ENCODE data around the gene MPND.

The MPND gene

DNA sequence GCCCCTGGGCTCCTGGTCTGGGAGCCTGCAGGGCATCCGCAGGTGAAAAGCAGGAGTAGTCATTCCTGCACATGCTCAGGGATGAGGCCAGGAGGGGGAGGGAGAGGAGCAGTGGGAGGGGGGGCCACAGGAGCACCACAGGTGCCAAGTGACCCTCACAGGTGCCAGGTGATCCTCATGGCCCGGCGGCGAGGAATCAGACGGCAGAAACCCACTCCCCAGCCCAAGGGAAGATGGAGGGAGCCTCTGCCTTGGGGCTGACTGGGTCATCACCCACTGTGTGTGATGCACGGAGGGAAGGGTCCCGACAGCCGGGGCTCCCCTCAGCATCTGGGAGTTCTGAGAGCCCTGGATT is 29.6 kb downstream of the MPND start:
- TF ChIP-seq, protein P1, sequence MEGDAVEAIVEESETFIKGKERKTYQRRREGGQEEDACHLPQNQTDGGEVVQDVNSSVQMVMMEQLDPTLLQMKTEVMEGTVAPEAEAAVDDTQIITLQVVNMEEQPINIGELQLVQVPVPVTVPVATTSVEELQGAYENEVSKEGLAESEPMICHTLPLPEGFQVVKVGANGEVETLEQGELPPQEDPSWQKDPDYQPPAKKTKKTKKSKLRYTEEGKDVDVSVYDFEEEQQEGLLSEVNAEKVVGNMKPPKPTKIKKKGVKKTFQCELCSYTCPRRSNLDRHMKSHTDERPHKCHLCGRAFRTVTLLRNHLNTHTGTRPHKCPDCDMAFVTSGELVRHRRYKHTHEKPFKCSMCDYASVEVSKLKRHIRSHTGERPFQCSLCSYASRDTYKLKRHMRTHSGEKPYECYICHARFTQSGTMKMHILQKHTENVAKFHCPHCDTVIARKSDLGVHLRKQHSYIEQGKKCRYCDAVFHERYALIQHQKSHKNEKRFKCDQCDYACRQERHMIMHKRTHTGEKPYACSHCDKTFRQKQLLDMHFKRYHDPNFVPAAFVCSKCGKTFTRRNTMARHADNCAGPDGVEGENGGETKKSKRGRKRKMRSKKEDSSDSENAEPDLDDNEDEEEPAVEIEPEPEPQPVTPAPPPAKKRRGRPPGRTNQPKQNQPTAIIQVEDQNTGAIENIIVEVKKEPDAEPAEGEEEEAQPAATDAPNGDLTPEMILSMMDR (IDR thresholded peaks at IDR 0.05), result no peak

DNA sequence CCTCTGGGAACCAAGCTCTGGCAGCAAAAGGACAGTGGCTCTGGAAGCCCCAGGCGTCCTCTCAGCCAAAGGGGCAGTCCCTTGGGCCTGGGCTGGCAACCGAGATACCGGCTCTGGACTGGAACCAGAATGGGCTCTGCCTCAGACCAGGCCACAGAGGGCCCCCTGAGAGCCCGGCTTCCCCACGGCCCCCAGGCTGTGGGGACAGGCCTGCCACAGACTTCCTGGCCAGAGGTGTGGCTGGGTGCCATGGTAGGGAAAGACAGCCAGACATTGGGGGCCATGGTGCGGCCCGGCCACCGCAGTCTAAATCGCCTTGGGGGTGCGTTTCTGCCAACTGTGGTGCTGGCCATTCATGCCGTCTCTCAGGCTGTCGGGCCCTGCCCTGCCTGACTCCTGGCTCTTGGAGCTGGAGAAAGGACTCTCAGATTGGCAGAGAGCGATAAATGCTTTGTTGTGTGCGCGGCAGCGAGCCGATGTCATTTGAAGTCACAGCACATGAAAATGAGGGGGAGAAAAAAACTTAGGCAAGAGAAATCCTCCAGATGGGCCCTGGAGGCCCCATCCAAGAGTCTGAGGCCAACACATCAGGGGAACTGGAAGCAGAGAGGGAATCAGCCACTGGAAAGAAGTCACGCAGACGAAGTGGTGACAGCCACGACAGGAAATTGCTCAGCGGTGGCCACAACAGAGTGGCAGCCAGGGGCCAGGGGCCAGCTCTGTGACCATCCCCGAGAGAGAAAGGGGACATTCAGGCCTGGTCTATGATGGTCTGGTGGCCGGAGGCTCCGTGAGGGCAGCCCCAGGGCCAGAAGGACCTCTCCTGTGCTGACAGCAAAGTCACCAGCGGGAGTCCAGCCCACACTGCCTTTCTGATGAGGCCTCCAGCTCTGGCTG is 30.5 kb downstream of the MPND start:
- TF ChIP-seq, protein P1 (IDR thresholded peaks at IDR 0.05), result no peak

DNA sequence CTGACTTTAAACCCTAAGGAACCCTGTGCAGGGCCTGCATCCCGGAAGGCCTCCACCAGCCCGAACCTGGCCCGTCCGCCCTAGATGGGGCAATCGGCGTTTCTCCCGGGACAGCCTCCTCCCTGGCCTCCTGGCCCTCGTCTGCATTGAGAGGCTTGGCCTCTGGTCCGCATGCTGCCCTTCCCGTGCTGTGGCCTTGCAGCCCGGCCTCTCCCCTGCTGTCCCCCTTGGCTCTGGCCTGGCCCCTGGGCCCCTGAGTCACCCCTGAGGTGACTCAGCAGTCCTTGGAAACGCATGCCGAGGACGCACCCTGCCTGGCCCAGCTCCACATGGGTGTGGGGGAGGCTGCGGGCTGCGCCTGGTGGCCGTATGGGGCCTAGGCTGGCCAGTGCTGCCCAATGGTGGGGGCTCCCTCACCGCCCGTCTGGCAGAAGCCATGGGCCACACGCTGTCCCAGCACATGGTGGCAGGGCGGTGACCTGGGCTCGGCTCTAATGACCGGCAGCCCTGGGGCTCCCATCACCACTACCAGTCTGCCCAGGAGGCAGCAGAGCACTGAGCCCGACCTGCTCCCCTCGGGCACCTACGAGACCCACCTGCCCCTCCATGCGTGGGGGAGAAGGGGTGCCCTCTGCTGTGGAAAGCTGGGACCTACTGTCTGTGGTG is 31.3 kb downstream of the MPND start:
- TF ChIP-seq, protein P1 (IDR thresholded peaks at IDR 0.05), result no peak

DNA sequence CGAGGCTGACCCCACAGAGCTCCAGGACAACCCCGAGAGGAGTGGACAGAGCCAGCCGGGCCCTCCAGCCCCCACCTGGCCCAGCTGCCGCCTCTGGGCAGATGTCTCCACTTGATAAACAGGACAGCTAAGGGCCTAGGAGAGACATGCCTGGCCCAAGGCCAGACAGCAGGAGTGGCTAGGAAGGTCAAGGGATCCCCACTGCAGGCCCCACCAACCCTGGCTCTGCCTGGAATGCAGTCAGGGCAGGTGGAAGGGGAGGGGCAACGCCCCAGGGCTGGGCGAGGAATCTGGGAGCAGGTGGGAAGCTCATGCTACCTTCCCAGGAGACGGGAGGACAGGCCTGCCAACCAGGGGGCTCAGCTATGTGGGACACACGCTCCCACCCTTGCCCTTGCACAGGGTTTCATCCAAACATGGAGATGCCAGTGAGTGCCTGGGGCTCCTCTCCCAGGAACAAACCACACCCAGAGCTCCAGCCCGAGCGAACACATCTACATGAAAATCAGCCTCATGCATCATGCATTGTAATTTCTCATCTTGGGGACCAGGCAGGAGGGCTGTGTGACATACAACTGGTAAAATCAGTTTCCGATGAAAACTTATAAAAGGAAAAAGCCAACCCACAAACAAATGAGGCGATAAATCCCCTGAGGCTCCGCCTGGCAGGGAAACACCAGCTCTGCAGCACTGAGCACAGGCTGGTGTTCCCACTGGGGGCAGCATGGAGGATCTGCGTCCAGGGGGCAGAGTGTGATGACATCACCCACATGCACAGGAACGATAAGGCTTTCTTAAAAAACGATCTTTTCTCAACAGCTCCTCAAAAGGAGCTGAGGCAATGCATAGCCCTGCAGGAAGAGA is 32.0 kb downstream of the MPND start:
- TF ChIP-seq, protein P1 (IDR thresholded peaks at IDR 0.05), result no peak; the same call in 1 of the 2 replicates

DNA sequence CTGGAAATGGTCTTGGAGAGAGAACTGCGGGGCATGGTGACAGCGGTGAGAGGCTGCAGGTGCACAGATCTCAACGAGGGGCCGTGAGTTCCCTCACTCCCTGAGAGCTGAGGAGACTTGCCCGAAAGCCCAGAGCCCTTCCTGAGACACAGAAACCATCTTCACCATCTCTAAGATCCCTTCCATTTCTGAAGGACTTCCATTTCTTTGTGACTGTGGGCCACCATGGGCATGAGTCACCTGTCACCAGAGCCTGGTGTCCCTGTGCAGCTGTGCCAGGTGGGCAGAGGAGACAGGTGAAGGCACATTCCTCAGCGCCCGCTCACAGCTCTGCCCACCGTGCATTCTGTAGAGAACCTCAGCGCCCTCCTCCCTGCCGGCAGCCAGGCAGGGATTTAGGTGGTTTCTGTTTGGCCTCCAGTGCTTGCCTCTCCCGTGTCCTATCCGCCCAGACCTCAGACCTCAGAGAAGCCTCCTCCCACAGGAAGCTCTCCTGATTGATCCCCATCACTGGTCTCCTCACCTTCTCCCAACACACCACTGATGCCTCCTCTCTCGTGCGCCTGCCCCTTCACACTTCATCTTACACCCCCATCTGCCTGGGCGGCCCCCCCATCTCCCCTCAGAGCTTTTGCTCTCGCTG is 32.8 kb downstream of the MPND start:
- TF ChIP-seq, protein P1 (IDR thresholded peaks at IDR 0.05), result no peak

DNA sequence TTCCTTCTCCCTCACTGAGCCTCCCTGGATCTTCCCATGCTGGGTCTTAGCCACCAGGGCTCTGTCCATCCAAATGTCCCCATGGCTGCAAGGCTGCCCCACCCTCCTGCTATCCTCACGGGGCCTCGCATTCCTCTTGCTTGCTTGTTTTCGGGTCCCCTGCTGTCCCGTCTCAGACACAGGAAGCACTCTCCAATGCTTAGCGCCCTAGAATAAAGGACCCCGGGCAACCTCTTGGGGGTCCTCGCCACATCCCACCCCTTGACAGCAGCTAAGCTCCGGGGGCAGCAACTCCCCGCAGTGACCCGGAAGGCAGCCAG is 33.3 kb downstream of the MPND start:
- TF ChIP-seq, protein P1 (IDR thresholded peaks at IDR 0.05), result no peak
